Measurements from ENCODE around the gene ACSF2. TPM values are rescaled to one million over a fixed set of nuclear protein-coding genes. Genes with fewer than 3 reads are reported as not detected.

The ACSF2 gene
- total and polyA plus RNA-seq, 2 of the 13 experiments (the other 11 are each of a cell fraction or from before 2014, with no cell fraction given), result 87.3 to 109 TPM

DNA sequence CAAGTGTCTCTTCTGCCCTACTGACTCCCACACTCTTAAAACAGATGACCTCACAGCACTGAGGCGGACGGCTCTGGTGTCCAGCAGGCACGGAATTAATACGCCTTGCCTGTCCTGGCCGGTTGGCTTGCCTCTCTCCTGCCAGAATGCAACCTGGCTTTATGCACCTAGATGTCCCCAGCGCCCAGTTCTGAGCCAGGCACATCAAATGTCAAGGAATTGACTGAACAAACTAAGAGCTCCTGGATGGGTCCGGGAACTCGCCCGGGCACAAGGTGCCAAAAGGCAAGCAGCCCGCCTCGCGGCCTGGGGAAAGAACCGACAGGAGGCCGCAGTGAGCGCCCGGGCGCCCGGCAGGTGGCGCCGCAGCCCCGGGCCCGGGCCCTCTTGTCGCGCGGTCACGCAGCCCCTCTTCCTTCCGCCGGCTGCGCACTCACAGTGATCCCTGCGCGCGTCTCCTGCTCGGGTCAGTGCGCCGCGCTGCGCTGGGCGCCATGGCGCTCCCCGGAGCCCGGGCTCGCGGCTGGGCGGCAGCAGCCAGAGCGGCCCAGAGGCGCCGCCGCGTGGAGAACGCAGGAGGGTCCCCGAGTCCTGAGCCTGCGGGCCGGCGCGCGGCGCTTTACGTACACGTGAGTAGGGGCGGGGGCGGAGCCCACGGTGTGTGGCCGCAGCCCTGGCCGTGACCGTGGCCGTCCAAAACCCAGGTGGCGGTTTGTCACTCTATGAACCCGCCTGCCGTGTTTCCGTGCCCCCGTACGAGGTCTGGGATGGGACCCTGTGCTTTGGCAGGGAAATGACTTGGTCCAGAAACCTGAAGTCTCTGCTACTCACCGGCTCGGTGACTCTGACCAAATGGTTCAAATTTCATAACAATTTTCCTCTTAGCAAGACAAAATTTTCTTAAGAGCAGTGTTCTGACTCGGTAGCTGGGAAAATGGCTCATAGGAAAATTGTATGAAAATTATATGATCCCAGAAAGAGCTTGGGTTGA, 52.7 kb downstream of the ACSF2 start, which contains the start of gene RSAD1 (continued):
- TF ChIP-seq ZNF891 (CRISPR knock-in tag; IDR thresholded peaks at IDR 0.05), result peak; percentile 76; the same call in 1 of the 2 replicates
- TF ChIP-seq, protein P1, sequence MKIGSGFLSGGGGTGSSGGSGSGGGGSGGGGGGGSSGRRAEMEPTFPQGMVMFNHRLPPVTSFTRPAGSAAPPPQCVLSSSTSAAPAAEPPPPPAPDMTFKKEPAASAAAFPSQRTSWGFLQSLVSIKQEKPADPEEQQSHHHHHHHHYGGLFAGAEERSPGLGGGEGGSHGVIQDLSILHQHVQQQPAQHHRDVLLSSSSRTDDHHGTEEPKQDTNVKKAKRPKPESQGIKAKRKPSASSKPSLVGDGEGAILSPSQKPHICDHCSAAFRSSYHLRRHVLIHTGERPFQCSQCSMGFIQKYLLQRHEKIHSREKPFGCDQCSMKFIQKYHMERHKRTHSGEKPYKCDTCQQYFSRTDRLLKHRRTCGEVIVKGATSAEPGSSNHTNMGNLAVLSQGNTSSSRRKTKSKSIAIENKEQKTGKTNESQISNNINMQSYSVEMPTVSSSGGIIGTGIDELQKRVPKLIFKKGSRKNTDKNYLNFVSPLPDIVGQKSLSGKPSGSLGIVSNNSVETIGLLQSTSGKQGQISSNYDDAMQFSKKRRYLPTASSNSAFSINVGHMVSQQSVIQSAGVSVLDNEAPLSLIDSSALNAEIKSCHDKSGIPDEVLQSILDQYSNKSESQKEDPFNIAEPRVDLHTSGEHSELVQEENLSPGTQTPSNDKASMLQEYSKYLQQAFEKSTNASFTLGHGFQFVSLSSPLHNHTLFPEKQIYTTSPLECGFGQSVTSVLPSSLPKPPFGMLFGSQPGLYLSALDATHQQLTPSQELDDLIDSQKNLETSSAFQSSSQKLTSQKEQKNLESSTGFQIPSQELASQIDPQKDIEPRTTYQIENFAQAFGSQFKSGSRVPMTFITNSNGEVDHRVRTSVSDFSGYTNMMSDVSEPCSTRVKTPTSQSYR (CRISPR knock-in tag; IDR thresholded peaks at IDR 0.05; ENCODE audit: borderline replicate concordance), result peak; percentile 36; the same call in 1 of the 2 replicates
- TF ChIP-seq SRSF9 (IDR thresholded peaks at IDR 0.05; ENCODE audit: borderline replicate concordance, insufficient read depth, low read depth, low read length, poor library complexity, severe bottlenecking), result no peak
- TF ChIP-seq MLLT10 (CRISPR knock-in tag; IDR thresholded peaks at IDR 0.05), result no peak
- TF ChIP-seq FOXO4 (CRISPR knock-in tag; conservative IDR thresholded peaks at IDR 0.05), result no peak
- TF ChIP-seq PRDM4 (CRISPR knock-in tag; IDR thresholded peaks at IDR 0.05; ENCODE audit: borderline replicate concordance), result no peak
- 0 out of 2 replicates have a peak, but pooled peaks have one; percentile 28 for TF ChIP-seq HNF4G (IDR thresholded peaks at IDR 0.05; ENCODE audit: borderline replicate concordance, low read depth, low read length)
- peak; percentile 73 for TF ChIP-seq HNF4G (CRISPR knock-in tag; IDR thresholded peaks at IDR 0.05; ENCODE audit: borderline replicate concordance, low read depth)
- TF ChIP-seq U2AF1 (optimal IDR thresholded peaks at IDR 0.05; ENCODE audit: low read depth, low read length), result no peak
- TF ChIP-seq SRY (CRISPR knock-in tag; IDR thresholded peaks at IDR 0.05), result peak; percentile 82
- TF ChIP-seq ZFP62 (CRISPR knock-in tag; IDR thresholded peaks at IDR 0.05), result no peak
- no peak for TF ChIP-seq FIP1L1 (IDR thresholded peaks at IDR 0.05; ENCODE audit: borderline replicate concordance, insufficient read depth, low read depth, low read length)
- peak; percentile 44; the same call in 1 of the 2 replicates for TF ChIP-seq ZNF543 (CRISPR knock-in tag; IDR thresholded peaks at IDR 0.05)
- no peak for TF ChIP-seq FUBP1 (CRISPR knock-in tag; IDR thresholded peaks at IDR 0.05; ENCODE audit: borderline replicate concordance)

Data from HepG2 (cell line).